Measurements from ENCODE around the gene C19orf44. TPM values are rescaled to one million over a fixed set of nuclear protein-coding genes. Genes with fewer than 3 reads are reported as not detected.
"Not testable (repeated sequence)": the region's sequence is repeated elsewhere in the genome, so short reads cannot be mapped to it uniquely, and the experiment has no call there.

Gene C19orf44
- total RNA-seq, 2 experiments from 2014 or later = 6.8 to 7.6 TPM

GRCh38 chr19:16548956-16549355, 52.8 kb downstream of the C19orf44 start:
- DNase-seq (ENCODE audit: low spot score) = no peak
- intact Hi-C loops (cut with micrococcal nuclease; ENCODE audit: unreplicated experiment) = no loop called here
- ChIA-PET CTCF (ENCODE audit: unreplicated experiment) (interaction anchor here (0.6 kb wide), 1 partner anchor 171 kb away, joined by 4 read pairs; no protein-coding TSS in a partner anchor), POLR2A (interaction anchor here (0.8 kb wide), 1 partner anchor 80 kb away, joined by 4 read pairs; no protein-coding TSS in a partner anchor)
- Histone ChIP-seq H3K4me3 (ENCODE audit: low read depth, low read length, poor library complexity, severe bottlenecking) (no peak overlapping the region), H4K20me1 (ENCODE audit: insufficient read depth, low read length) (no peaks in the 10 kb centered on the region), H3K36me3 (ENCODE audit: insufficient read depth, low read length) (peaks cover 29% of the 10 kb centered on the region), H3K9me3 (ENCODE audit: low read length) (no peaks in the 10 kb centered on the region), H3K4me2 (ENCODE audit: low read length) (no peak overlapping the region), H3K79me2 (ENCODE audit: insufficient read depth, low read depth, low read length) (peaks cover 17% of the 10 kb centered on the region; the same call in 1 of the 2 replicates), H2AFZ (ENCODE audit: low read length) (no peak overlapping the region), H3K4me1 (ENCODE audit: insufficient read depth, low read length, poor library complexity, severe bottlenecking) (peaks cover 17% of the 10 kb centered on the region), H3K27ac (ENCODE audit: low read depth, low read length, poor library complexity, severe bottlenecking) (no peak overlapping the region), H3K9me2 (ENCODE audit: insufficient read depth, low read length) (no peaks in the 10 kb centered on the region)
- TF ChIP-seq, protein P1, sequence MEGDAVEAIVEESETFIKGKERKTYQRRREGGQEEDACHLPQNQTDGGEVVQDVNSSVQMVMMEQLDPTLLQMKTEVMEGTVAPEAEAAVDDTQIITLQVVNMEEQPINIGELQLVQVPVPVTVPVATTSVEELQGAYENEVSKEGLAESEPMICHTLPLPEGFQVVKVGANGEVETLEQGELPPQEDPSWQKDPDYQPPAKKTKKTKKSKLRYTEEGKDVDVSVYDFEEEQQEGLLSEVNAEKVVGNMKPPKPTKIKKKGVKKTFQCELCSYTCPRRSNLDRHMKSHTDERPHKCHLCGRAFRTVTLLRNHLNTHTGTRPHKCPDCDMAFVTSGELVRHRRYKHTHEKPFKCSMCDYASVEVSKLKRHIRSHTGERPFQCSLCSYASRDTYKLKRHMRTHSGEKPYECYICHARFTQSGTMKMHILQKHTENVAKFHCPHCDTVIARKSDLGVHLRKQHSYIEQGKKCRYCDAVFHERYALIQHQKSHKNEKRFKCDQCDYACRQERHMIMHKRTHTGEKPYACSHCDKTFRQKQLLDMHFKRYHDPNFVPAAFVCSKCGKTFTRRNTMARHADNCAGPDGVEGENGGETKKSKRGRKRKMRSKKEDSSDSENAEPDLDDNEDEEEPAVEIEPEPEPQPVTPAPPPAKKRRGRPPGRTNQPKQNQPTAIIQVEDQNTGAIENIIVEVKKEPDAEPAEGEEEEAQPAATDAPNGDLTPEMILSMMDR (conservative IDR thresholded peaks at IDR 0.05; ENCODE audit: low read length) = no peak
- no peak for TF ChIP-seq EZH2phosphoT487 (IDR thresholded peaks at IDR 0.05; ENCODE audit: borderline replicate concordance, low read depth, low read length)
- no TSS peak for BruUV-seq (replicated peaks)

- H4K20me1 ChIP-seq (ENCODE audit: insufficient read depth, low read length); H3K9me3 ChIP-seq (ENCODE audit: low read length); H3K27ac ChIP-seq (ENCODE audit: low read depth, low read length, poor library complexity, severe bottlenecking); DNase-seq (ENCODE audit: low spot score); BruUV-seq (replicated peaks); H3K9me2 ChIP-seq (ENCODE audit: insufficient read depth, low read length); intact Hi-C loops (cut with micrococcal nuclease; ENCODE audit: unreplicated experiment); POLR2A ChIA-PET; H3K4me1 ChIP-seq (ENCODE audit: insufficient read depth, low read length, poor library complexity, severe bottlenecking); H2AFZ ChIP-seq (ENCODE audit: low read length); H3K4me2 ChIP-seq (ENCODE audit: low read length); H3K4me3 ChIP-seq (ENCODE audit: low read depth, low read length, poor library complexity, severe bottlenecking); CTCF ChIA-PET (ENCODE audit: unreplicated experiment); H3K79me2 ChIP-seq (ENCODE audit: insufficient read depth, low read depth, low read length): not testable (repeated sequence)
- peaks cover 54% of the 10 kb centered on the region for H3K36me3 ChIP-seq (ENCODE audit: insufficient read depth, low read length)
These were observed 55.7 kb downstream of the C19orf44 start for GRCh38 chr19:16551902-16552301.

- no peak overlapping the region for H2AFZ ChIP-seq (ENCODE audit: low read length)
- H3K4me2 ChIP-seq (ENCODE audit: low read length) = no peak overlapping the region
- no peak for TF ChIP-seq EZH2phosphoT487 (IDR thresholded peaks at IDR 0.05; ENCODE audit: borderline replicate concordance, low read depth, low read length)
- TF ChIP-seq, protein P1 (conservative IDR thresholded peaks at IDR 0.05; ENCODE audit: low read length) = no peak
- ChIA-PET CTCF (ENCODE audit: unreplicated experiment) (no interaction called here), POLR2A (no interaction called here)
- no TSS peak for BruUV-seq (replicated peaks)
- no peaks in the 10 kb centered on the region for H3K9me3 ChIP-seq (ENCODE audit: low read length)
- H3K9me2 ChIP-seq (ENCODE audit: insufficient read depth, low read length) = no peaks in the 10 kb centered on the region
- peaks cover 76% of the 10 kb centered on the region for H3K36me3 ChIP-seq (ENCODE audit: insufficient read depth, low read length)
- no peak for DNase-seq (ENCODE audit: low spot score)
- intact Hi-C loops (cut with micrococcal nuclease; ENCODE audit: unreplicated experiment) = no loop called here
- H4K20me1 ChIP-seq (ENCODE audit: insufficient read depth, low read length) = no peaks in the 10 kb centered on the region
- no peak overlapping the region for H3K27ac ChIP-seq (ENCODE audit: low read depth, low read length, poor library complexity, severe bottlenecking)
- no peaks in the 10 kb centered on the region for H3K79me2 ChIP-seq (ENCODE audit: insufficient read depth, low read depth, low read length)
- H3K4me1 ChIP-seq (ENCODE audit: insufficient read depth, low read length, poor library complexity, severe bottlenecking) = no peaks in the 10 kb centered on the region
- H3K4me3 ChIP-seq (ENCODE audit: low read depth, low read length, poor library complexity, severe bottlenecking) = no peak overlapping the region
These were observed 58.6 kb downstream of the C19orf44 start for GRCh38 chr19:16554776-16555175.
